ENCODE data around the gene CDC37.
"Not testable (repeated sequence)": the region's sequence is repeated elsewhere in the genome, so short reads cannot be mapped to it uniquely, and the experiment has no call there.

The CDC37 gene

DNA sequence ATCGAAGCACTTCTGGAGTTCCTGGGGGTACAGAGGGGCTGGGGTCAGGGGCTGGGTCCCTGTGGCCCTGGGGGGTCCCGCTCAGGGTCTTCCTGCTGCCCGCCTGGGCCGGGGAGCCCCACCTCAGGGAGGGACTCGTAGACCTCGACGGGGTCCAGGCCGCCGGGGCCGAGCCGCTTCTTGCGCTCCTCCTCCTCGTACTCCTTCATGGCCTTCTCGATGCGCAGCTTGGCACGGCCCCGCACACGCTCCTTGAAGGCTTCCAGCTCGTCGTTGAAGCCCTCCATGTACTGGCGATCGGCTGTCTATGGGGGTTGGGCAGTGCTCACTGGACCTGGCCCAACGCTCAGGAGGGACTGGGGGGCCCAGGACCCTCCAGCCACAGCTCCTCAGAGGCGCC, 10.2 kb downstream of the CDC37 start:
- no peak overlapping the region for H3K4me3 ChIP-seq (ENCODE audit: low read depth, low read length)
- DNase-seq (ENCODE audit: low read depth): no peak
- TF ChIP-seq, protein P1, sequence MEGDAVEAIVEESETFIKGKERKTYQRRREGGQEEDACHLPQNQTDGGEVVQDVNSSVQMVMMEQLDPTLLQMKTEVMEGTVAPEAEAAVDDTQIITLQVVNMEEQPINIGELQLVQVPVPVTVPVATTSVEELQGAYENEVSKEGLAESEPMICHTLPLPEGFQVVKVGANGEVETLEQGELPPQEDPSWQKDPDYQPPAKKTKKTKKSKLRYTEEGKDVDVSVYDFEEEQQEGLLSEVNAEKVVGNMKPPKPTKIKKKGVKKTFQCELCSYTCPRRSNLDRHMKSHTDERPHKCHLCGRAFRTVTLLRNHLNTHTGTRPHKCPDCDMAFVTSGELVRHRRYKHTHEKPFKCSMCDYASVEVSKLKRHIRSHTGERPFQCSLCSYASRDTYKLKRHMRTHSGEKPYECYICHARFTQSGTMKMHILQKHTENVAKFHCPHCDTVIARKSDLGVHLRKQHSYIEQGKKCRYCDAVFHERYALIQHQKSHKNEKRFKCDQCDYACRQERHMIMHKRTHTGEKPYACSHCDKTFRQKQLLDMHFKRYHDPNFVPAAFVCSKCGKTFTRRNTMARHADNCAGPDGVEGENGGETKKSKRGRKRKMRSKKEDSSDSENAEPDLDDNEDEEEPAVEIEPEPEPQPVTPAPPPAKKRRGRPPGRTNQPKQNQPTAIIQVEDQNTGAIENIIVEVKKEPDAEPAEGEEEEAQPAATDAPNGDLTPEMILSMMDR (conservative IDR thresholded peaks at IDR 0.05; ENCODE audit: low read depth, low read length): no peak

DNA sequence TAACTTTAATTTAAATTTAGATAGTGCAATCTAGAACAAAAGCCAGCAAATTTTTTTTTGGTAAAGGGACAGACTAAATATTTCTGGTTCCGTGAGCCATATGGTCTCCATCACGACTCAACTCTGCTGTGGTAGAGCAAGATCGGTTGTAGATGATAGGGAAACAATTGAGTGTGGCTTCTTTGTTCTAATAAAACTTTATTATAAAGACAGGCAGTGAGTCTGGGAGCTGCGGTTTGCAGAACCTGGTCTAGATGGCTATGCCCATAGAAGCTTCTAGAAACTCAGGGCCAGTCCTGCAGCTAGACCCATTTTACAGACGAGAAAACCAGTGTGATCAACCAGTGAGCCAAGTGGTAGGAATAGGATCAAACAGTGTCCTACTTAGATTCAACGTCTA, 11.2 kb downstream of the CDC37 start:
- TF ChIP-seq, protein P1 (conservative IDR thresholded peaks at IDR 0.05; ENCODE audit: low read depth, low read length): no peak
- DNase-seq (ENCODE audit: low read depth): no peak
- no peak overlapping the region for H3K4me3 ChIP-seq (ENCODE audit: low read depth, low read length)

DNA sequence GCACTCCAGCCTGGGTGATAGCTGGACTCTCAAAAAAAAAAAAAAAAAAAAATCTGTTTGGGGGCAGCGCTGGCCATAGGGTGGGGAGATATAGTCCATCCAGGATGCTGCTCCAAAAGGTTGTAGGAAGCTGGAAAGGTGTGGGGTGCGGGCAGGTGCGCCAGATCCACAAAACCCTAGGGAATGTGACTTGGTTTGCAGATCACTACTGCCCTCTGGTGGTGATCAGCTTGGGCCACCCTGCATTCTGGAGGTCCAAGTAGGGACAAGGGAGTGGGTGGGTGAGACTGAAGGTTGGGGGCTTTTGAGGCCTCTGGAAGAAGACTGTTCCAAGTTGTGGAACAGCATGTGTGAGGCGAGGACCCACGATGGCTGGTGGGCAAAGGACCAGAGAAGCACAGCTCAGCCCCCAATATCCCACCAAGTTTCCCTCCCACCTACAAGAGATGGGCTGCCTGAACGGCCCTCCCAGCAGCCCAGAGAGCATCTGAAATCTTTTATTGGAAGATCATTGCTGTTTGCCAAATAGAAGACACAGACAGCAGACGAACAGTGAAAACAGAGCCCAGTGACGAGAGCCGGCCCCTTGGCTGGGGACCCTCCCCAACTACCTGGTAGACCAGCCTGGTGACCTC, 12.6 kb downstream of the CDC37 start:
- H3K4me3 ChIP-seq (ENCODE audit: low read depth, low read length): no peak overlapping the region
- peak; percentile 84 for DNase-seq (ENCODE audit: low read depth)
- TF ChIP-seq, protein P1 (conservative IDR thresholded peaks at IDR 0.05; ENCODE audit: low read depth, low read length): peak; percentile 94

DNA sequence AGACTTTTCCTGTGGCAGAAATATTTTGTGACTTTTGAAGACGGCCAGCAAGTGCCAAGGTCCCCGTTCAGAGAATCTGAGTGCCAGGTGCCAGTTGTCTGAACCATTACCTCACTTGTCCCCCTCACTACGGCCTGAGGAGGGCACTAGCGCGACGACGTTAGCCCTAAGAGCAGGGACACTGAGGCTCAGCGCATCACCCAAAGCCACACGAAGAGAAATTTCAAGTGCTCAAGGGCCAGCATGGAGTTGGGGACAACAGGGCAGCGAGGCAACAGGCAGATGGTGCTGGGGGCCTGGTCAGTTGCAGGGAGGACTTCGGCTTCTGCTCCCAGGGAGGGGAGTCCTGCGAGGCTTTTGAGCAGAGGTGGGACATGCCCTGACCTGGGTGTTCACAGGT, 13.5 kb downstream of the CDC37 start:
- no peak for DNase-seq (ENCODE audit: low read depth)
- TF ChIP-seq, protein P1 (conservative IDR thresholded peaks at IDR 0.05; ENCODE audit: low read depth, low read length): peak; percentile 41
- no peak overlapping the region for H3K4me3 ChIP-seq (ENCODE audit: low read depth, low read length)

DNA sequence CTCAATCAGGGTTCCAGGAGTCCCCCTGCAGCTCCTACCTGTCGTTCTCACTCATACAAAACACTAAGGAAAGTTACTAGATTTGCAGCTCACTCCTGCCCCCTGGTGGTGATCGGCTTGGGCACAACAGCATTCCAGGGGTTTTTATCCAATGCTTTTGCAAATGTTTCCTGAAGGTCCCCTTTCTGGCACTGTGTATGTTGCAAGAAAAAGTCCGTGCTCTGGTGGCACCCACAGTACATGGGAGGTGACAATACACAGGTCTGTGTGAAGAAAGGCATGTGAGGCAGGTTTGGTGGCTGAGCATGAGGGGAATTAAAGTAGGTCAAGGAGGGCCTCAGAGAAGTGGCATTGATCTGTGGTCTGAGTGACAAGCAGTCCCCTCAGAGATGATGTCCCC, 14.4 kb downstream of the CDC37 start:
- TF ChIP-seq, protein P1 (conservative IDR thresholded peaks at IDR 0.05; ENCODE audit: low read depth, low read length): peak; percentile 95
- DNase-seq (ENCODE audit: low read depth): peak; percentile 84
- H3K4me3 ChIP-seq (ENCODE audit: low read depth, low read length): no peak overlapping the region

DNA sequence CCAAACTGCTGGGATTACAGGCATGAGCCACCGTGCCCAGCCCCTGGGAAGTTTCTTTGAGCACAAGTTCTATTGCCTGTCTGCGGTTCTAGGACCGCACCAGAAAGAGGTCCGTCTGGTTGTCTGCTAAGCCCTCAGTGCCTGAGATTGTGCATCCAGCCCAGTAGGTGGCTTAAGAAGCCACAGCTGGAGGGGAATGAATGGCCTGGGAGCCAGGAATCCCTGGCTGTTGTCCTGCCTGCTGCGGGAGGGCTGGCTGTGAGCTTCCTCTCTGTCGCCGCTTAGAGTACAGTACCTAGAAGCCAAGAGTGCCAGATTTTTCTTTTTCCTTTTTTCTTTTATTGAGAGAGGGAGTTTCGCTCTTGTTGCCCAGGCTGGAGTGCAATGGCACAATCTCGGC, 18.8 kb downstream of the CDC37 start:
- DNase-seq (ENCODE audit: low read depth): no peak
- TF ChIP-seq, protein P1 (conservative IDR thresholded peaks at IDR 0.05; ENCODE audit: low read depth, low read length): no peak
- no peak overlapping the region for H3K4me3 ChIP-seq (ENCODE audit: low read depth, low read length)

DNA sequence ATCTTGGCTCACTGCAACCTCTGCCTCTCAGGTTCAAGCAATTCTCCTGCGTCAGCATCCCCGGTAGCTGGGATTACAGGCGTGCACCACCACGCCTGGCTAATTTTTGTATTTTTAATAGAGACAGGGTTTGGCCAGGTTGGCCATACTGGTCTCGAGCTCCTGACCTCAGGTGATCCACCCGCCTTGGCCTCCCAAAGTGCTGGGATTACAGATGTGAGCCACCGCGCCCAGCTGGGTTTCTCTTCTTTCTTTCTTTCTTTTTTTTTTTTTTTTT, 20.2 kb downstream of the CDC37 start:
- DNase-seq (ENCODE audit: low read depth); H3K4me3 ChIP-seq (ENCODE audit: low read depth, low read length): not testable (repeated sequence)

All from choroid plexus epithelial cell (primary cell).